ENCODE data around the gene TMED5.

- TF ChIP-seq CTCF (IDR thresholded peaks at IDR 0.05) (no peak), POLR2A (IDR thresholded peaks at IDR 0.05) (no peak), EP300 (IDR thresholded peaks at IDR 0.05) (no peak)
Measured at GRCh38 chr1:93137604-93138292, 42.5 kb downstream of the TMED5 start.

All from tibial nerve (tissue), 4 donors.